H9 (cell line): ENCODE data around the gene PRSS2. TPM values are rescaled to one million over a fixed set of nuclear protein-coding genes. Genes with fewer than 3 reads are reported as not detected.

Experiments
- DNase-seq: peaks from one replicate; pipeline ENCODE4 v3.0.0-alpha.2; 2017
- H2AFZ ChIP-seq: one replicate; pipeline ENCODE4 v1.6.1; 2013; ENCODE audit warnings: mild to moderate bottlenecking, low read length, control low read depth, moderate library complexity
- H2AK5ac ChIP-seq: 2 replicates; pipeline ENCODE4 v1.6.1; 2013; ENCODE audit warnings: low read length, control low read depth, mixed read lengths; ENCODE audit not compliant: insufficient read length
- H2BK120ac ChIP-seq: one replicate; pipeline ENCODE4 v1.6.1; 2013; ENCODE audit warnings: low read depth, mild to moderate bottlenecking, low read length, control low read depth, inconsistent platforms; ENCODE audit not compliant: poor library complexity, severe bottlenecking
- H2BK12ac ChIP-seq: 2 replicates; pipeline ENCODE4 v1.6.1; 2013; ENCODE audit warnings: low read length, control low read depth, mixed read lengths, low read depth; ENCODE audit not compliant: insufficient read length
- H2BK15ac ChIP-seq: 2 replicates; pipeline ENCODE4 v1.6.1; 2013; ENCODE audit warnings: low read depth, low read length, control low read depth
- H2BK20ac ChIP-seq: one replicate; pipeline ENCODE4 v1.6.1; 2013; ENCODE audit warnings: low read depth, mild to moderate bottlenecking, low read length, control low read depth, inconsistent platforms; ENCODE audit not compliant: poor library complexity, severe bottlenecking
- H2BK5ac ChIP-seq: 2 replicates; pipeline ENCODE4 v1.6.1; 2013; ENCODE audit warnings: low read length, control low read depth, mixed read lengths; ENCODE audit not compliant: insufficient read length
- H3K14ac ChIP-seq: 2 replicates; pipeline ENCODE4 v1.6.1; 2013; ENCODE audit warnings: low read length, control low read depth; ENCODE audit not compliant: insufficient read depth
- H3K18ac ChIP-seq: 2 replicates; pipeline ENCODE4 v1.6.1; 2013; ENCODE audit warnings: low read depth, mild to moderate bottlenecking, mixed read lengths, low read length, control low read depth; ENCODE audit not compliant: insufficient read length
- H3K23ac ChIP-seq: 2 replicates; pipeline ENCODE4 v1.6.1; 2013; ENCODE audit warnings: low read length, control low read depth, mixed read lengths, low read depth; ENCODE audit not compliant: insufficient read length
- H3K23me2 ChIP-seq: 2 replicates; pipeline ENCODE4 v1.6.1; 2013; ENCODE audit warnings: low read depth, mild to moderate bottlenecking, mixed read lengths, low read length, control low read depth; ENCODE audit not compliant: insufficient read length, poor library complexity, severe bottlenecking
- H3K27ac ChIP-seq: 2 replicates; pipeline ENCODE4 v1.5.1; 2013; ENCODE audit warnings: low read length, control low read depth, mixed read lengths, low read depth; ENCODE audit not compliant: insufficient read length
- H3K27me3 ChIP-seq: 2 replicates; pipeline ENCODE4 v1.6.1; 2013; ENCODE audit warnings: low read length, control low read depth, inconsistent platforms; ENCODE audit not compliant: insufficient read depth
- H3K4ac ChIP-seq: 2 replicates; pipeline ENCODE4 v1.6.1; 2013; ENCODE audit warnings: low read depth, mild to moderate bottlenecking, control low read depth, inconsistent platforms, low read length, moderate library complexity
- H3K4me1 ChIP-seq: 2 replicates; pipeline ENCODE4 v1.6.1; 2013; ENCODE audit warnings: low read length, control low read depth, inconsistent platforms; ENCODE audit not compliant: insufficient read depth
- H3K4me2 ChIP-seq: 2 replicates; pipeline ENCODE4 v1.6.1; 2013; ENCODE audit warnings: low read length, control low read depth, mixed read lengths; ENCODE audit not compliant: insufficient read length, insufficient read depth
- H3K56ac ChIP-seq: 2 replicates; pipeline ENCODE4 v1.6.1; 2013; ENCODE audit warnings: low read depth, mild to moderate bottlenecking, mixed read lengths, low read length, control low read depth; ENCODE audit not compliant: insufficient read length
- H3K79me1 ChIP-seq: 2 replicates; pipeline ENCODE4 v1.6.1; 2013; ENCODE audit warnings: low read depth, mild to moderate bottlenecking, moderate library complexity, low read length, control low read depth, inconsistent platforms; ENCODE audit not compliant: insufficient read depth, poor library complexity, severe bottlenecking
- H3K79me2 ChIP-seq: 2 replicates; pipeline ENCODE4 v1.6.1; 2013; ENCODE audit warnings: low read length, control low read depth, inconsistent platforms; ENCODE audit not compliant: insufficient read depth
- H3K9ac ChIP-seq: 2 replicates; pipeline ENCODE4 v1.6.1; 2013; ENCODE audit warnings: low read length, control low read depth, mixed read lengths; ENCODE audit not compliant: insufficient read length; ENCODE audit errors: extremely low read depth
- H3K9me3 ChIP-seq: one replicate; pipeline ENCODE4 v1.6.1; 2013; ENCODE audit warnings: low read depth, low read length, inconsistent platforms; ENCODE audit not compliant: control insufficient read depth
- H3T11ph ChIP-seq: one replicate; pipeline ENCODE4 v1.6.1; 2013; ENCODE audit warnings: mild to moderate bottlenecking, low read length, control low read depth, inconsistent platforms
- H4K20me1 ChIP-seq: one replicate; pipeline ENCODE4 v1.6.1; 2013; ENCODE audit not compliant: control insufficient read depth, insufficient read length, insufficient read depth
- H4K5ac ChIP-seq: 2 replicates; pipeline ENCODE4 v1.6.1; 2013; ENCODE audit warnings: low read depth, mild to moderate bottlenecking, mixed read lengths, low read length, control low read depth; ENCODE audit not compliant: insufficient read length
- H4K8ac ChIP-seq: replicated peaks from 2 replicates; pipeline ENCODE4 v1.6.1; 2013; ENCODE audit warnings: low read length, control low read depth, mixed read lengths, low read depth; ENCODE audit not compliant: insufficient read length
- H4K91ac ChIP-seq: 2 replicates; pipeline ENCODE4 v1.6.1; 2013; ENCODE audit warnings: low read depth, mild to moderate bottlenecking, moderate library complexity, mixed read lengths, low read length, control low read depth; ENCODE audit not compliant: insufficient read length
- H3K27ac Mint-ChIP-seq, 3 experiments: 2 replicates in 2 of 3; 3 replicates in 1 of 3; pipeline ENCODE4 v1.8.0; 2020 to 2021; ENCODE audit warnings: mixed read lengths in 3 of 3, mild to moderate bottlenecking in 1 of 3, moderate library complexity in 1 of 3
- H3K27me3 Mint-ChIP-seq: 2 replicates; pipeline ENCODE4 v1.8.0; 2021; ENCODE audit warnings: low read depth, mild to moderate bottlenecking, moderate library complexity, mixed read lengths
- H3K36me3 Mint-ChIP-seq, 3 experiments: 2 replicates in 2 of 3; 3 replicates in 1 of 3; pipeline ENCODE4 v1.8.0; 2020 to 2021; ENCODE audit warnings: low read depth in 3 of 3, mixed read lengths in 3 of 3; ENCODE audit not compliant: insufficient read depth in 1 of 3
- H3K4me1 Mint-ChIP-seq, 2 experiments: 2 replicates each; pipeline ENCODE4 v1.8.0; 2020; ENCODE audit warnings: mixed read lengths in 2 of 2
- H3K4me3 Mint-ChIP-seq, 2 experiments: 2 replicates in 1 of 2; 3 replicates in 1 of 2; pipeline ENCODE4 v1.8.0; 2020 to 2021; ENCODE audit warnings: mild to moderate bottlenecking in 2 of 2, mixed read lengths in 2 of 2, moderate library complexity in 1 of 2
- H3K9me3 Mint-ChIP-seq, 2 experiments: 2 replicates in 1 of 2; 3 replicates in 1 of 2; pipeline ENCODE4 v1.8.0; 2020; ENCODE audit warnings: mild to moderate bottlenecking in 2 of 2, mixed read lengths in 2 of 2, moderate library complexity in 1 of 2
- CTCF ChIP-seq: fragments of 200-600 bp; sonication (generic); conservative IDR thresholded peaks from 3 replicates; pipeline ENCODE4 v1.8.0; 2021; ENCODE audit warnings: antibody characterized with exemption, mild to moderate bottlenecking
- WGBS: extraction: QIAGEN DNeasy Blood & Tissue Kit; methylation state at CpG from one replicate; pipeline ENCODE4 v1.1.7; 2013; ENCODE audit warnings: missing lambda C conversion rate, low lambda C conversion rate, mixed read lengths; ENCODE audit not compliant: insufficient read length; ENCODE audit errors: extremely low coverage; 5-methylcytosine and 5-hydroxymethylcytosine counted together
- total RNA-seq: library from RNA; stranded (reverse); gene quantifications from 2 replicates; pipeline ENCODE4 v1.2.1, GENCODE V29; 2021

Gene PRSS2
- total RNA-seq, 1 experiment from 2014 or later: not detected

GRCh38 chr7:142797391-142798377 is 26.9 kb downstream of the PRSS2 start:
- H3K18ac ChIP-seq: no peak overlapping the region
- H3K27ac ChIP-seq: no peak overlapping the region
- no peak overlapping the region for H2BK5ac ChIP-seq
- peak overlapping the region in 1 of 3 experiments; percentile 2; a peak in 2 of 7 replicates for H3K27ac Mint-ChIP-seq
- no peak overlapping the region for H3K56ac ChIP-seq
- H4K5ac ChIP-seq: no peak overlapping the region
- TF ChIP-seq CTCF: no peak
- DNase-seq: peak; percentile 30
- no peak overlapping the region for H3K4ac ChIP-seq
- no peak overlapping the region for H3T11ph ChIP-seq
- H4K8ac ChIP-seq: no peak overlapping the region
- no peak overlapping the region for H4K91ac ChIP-seq
- no peak overlapping the region for H2BK120ac ChIP-seq
- H3K23me2 ChIP-seq: peaks cover 15% of the 10 kb centered on the region
- peak overlapping the region; percentile 23 for H3K9ac ChIP-seq
- no peak overlapping the region for H2BK12ac ChIP-seq
- no peaks in the 10 kb centered on the region for H4K20me1 ChIP-seq
- no peaks in the 10 kb centered on the region for H3K9me3 ChIP-seq
- peak overlapping the region; percentile 43 for H3K4me2 ChIP-seq
- peak overlapping the region; percentile 67 to 85 for H3K4me3 Mint-ChIP-seq
- H2BK15ac ChIP-seq: no peak overlapping the region
- no peaks in the 10 kb centered on the region for H3K79me2 ChIP-seq
- H3K27me3 Mint-ChIP-seq: peaks cover 97% of the 10 kb centered on the region
- H3K9me3 Mint-ChIP-seq: no peaks in the 10 kb centered on the region
- H3K36me3 Mint-ChIP-seq: peaks cover 7 to 8% (median 7%) of the 10 kb centered on the region in 3 experiments
- H3K79me1 ChIP-seq: no peaks in the 10 kb centered on the region
- H3K23ac ChIP-seq: no peak overlapping the region
- WGBS: no CpG with 5 or more reads among the region's 33 CpGs
- peaks cover 20% of the 10 kb centered on the region; the same call in 1 of the 2 replicates for H3K27me3 ChIP-seq
- H3K14ac ChIP-seq: no peak overlapping the region; the same call in 1 of the 2 replicates
- no peak overlapping the region for H2AK5ac ChIP-seq
- no peak overlapping the region for H2BK20ac ChIP-seq
- peaks cover 12% of the 10 kb centered on the region; the same call in 1 of the 2 replicates for H3K4me1 ChIP-seq
- no peak overlapping the region for H2AFZ ChIP-seq
- peaks cover 54 to 58% of the 10 kb centered on the region in 2 experiments for H3K4me1 Mint-ChIP-seq
